Endodermal cell (in vitro differentiated cells): ENCODE measurements around the gene HSPA1B. TPM values are rescaled to one million over a fixed set of nuclear protein-coding genes. Genes with fewer than 3 reads are reported as not detected.

Source experiments
- DNase-seq: peaks from one replicate; pipeline ENCODE4 v3.0.0-alpha.2; 2017
- H3K27ac ChIP-seq: 2 replicates; pipeline ENCODE4 v1.5.1; 2013; ENCODE audit warnings: mild to moderate bottlenecking, low read depth, low read length, moderate library complexity
- H3K27me3 ChIP-seq: 2 replicates; pipeline ENCODE4 v1.6.1; 2013; ENCODE audit warnings: mild to moderate bottlenecking, low read length, moderate library complexity; ENCODE audit not compliant: insufficient read depth, control insufficient read depth, poor library complexity, severe bottlenecking
- H3K36me3 ChIP-seq: 2 replicates; pipeline ENCODE4 v1.7.0; 2013; ENCODE audit warnings: mild to moderate bottlenecking, low read length, moderate library complexity; ENCODE audit not compliant: control insufficient read depth, insufficient read depth
- H3K4me1 ChIP-seq: one replicate; pipeline ENCODE4 v1.7.0; 2013; ENCODE audit warnings: low read length; ENCODE audit not compliant: control insufficient read depth, insufficient read depth
- H3K4me3 ChIP-seq: 2 replicates; pipeline ENCODE4 v1.5.1; 2013; ENCODE audit warnings: mild to moderate bottlenecking, low read length, moderate library complexity
- H3K9ac ChIP-seq: 2 replicates; pipeline ENCODE4 v1.6.1; 2013; ENCODE audit warnings: mild to moderate bottlenecking, low read length, moderate library complexity; ENCODE audit not compliant: poor library complexity, severe bottlenecking; ENCODE audit errors: extremely low read depth
- H3K9me3 ChIP-seq: 2 replicates; pipeline ENCODE4 v1.6.1; 2013; ENCODE audit warnings: mild to moderate bottlenecking, low read length, moderate library complexity; ENCODE audit not compliant: control insufficient read depth
- H3K27ac Mint-ChIP-seq: 2 replicates; pipeline ENCODE4 v1.8.0; 2020; ENCODE audit warnings: mixed read lengths
- H3K27me3 Mint-ChIP-seq: 2 replicates; pipeline ENCODE4 v1.8.0; 2021; ENCODE audit warnings: mild to moderate bottlenecking, mixed read lengths; ENCODE audit not compliant: insufficient read depth
- H3K36me3 Mint-ChIP-seq: 2 replicates; pipeline ENCODE4 v1.8.0; 2020; ENCODE audit warnings: low read depth, mixed read lengths
- H3K4me1 Mint-ChIP-seq: 2 replicates; pipeline ENCODE4 v1.8.0; 2020; ENCODE audit warnings: mixed read lengths
- H3K4me3 Mint-ChIP-seq: 2 replicates; pipeline ENCODE4 v1.8.0; 2020; ENCODE audit warnings: mild to moderate bottlenecking, moderate library complexity, mixed read lengths
- H3K9me3 Mint-ChIP-seq: 2 replicates; pipeline ENCODE4 v1.8.0; 2020; ENCODE audit warnings: mild to moderate bottlenecking, mixed read lengths
- CTCF ChIP-seq: fragments of 200-600 bp; sonication (generic); conservative IDR thresholded peaks from 2 replicates; pipeline ENCODE4 v1.5.0; 2021; ENCODE audit warnings: antibody characterized with exemption, mild to moderate bottlenecking
- WGBS, 2 experiments: methylation state at CpG; one replicate each; pipeline versions ENCODE4 v1.1.5 to v1.1.7; 2013; ENCODE audit warnings: missing lambda C conversion rate in 2 of 2, mixed read lengths in 1 of 2; ENCODE audit not compliant: insufficient coverage in 1 of 2, insufficient read length in 1 of 2; 5-methylcytosine and 5-hydroxymethylcytosine counted together
- total RNA-seq, 2 donors: library from RNA; stranded (reverse); fragmentation: NEBNext Ultra II Directional in 1 of 2; extraction: Animal tissue kit (Norgen Biotek cat#: 25700) in 1 of 2; gene quantifications; 2 replicates in 1 of 2; 3 replicates in 1 of 2; pipeline ENCODE4 v1.2.1, GENCODE V29; 2021

The HSPA1B gene
- total RNA-seq, 2 donors from 2014 or later, result 61.8 to 83.9 TPM

DNA sequence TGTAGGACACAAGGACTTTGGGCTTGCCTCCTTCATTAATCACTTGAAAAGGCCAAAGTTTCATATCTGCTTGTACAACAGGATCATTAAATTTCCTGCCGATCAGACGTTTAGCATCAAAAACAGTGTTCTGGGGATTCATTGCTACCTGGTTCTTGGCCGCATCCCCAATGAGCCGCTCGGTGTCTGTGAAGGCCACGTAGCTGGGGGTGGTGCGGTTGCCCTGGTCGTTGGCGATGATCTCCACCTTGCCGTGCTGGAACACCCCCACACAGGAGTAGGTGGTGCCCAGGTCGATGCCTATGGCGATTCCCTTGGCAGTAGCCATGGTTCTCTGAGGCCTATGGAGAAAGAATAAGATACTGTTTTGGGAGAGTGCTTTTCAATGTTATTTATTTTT lies 15.9 kb upstream of the HSPA1B start:
- no peaks in the 10 kb centered on the region for H3K36me3 Mint-ChIP-seq
- no peak for DNase-seq
- no peak overlapping the region for H3K4me3 Mint-ChIP-seq
- peaks cover 8% of the 10 kb centered on the region for H3K4me1 Mint-ChIP-seq
- H3K4me1 ChIP-seq, result no peaks in the 10 kb centered on the region
- H3K36me3 ChIP-seq, result no peaks in the 10 kb centered on the region
- H3K4me3 ChIP-seq, result no peak overlapping the region
- 92 to 95% methylated on average over 10 to 12 of the region's 12 CpGs for WGBS, 2 experiments
- no peaks in the 10 kb centered on the region for H3K27me3 Mint-ChIP-seq
- no peaks in the 10 kb centered on the region for H3K27me3 ChIP-seq
- no peak overlapping the region for H3K27ac Mint-ChIP-seq
- H3K9me3 Mint-ChIP-seq, result peaks cover 3% of the 10 kb centered on the region
- no peak for TF ChIP-seq CTCF
- no peak overlapping the region for H3K9ac ChIP-seq
- H3K27ac ChIP-seq, result no peak overlapping the region
- H3K9me3 ChIP-seq, result no peaks in the 10 kb centered on the region

DNA sequence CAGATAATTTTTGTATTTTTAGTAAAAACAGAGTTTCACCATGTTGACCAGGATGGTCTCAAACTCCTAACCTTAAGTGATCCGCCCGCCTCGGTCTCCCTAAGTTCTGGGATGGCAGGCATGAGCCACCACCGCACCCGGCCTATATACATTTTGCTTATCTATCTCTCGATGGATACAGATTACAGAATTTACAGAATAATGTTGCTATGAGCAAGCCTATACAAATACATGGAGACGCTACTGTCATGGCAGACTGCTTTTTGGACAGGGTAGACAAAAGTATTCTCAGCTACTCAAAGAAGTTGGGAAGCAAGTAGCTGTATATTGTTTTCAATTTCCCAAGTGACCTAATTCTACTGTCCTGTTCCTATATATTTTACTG lies 14.1 kb upstream of the HSPA1B start:
- Mint-ChIP-seq H3K4me1 (peaks cover 17% of the 10 kb centered on the region), H3K27me3 (peaks cover 3% of the 10 kb centered on the region), H3K9me3 (peaks cover 13% of the 10 kb centered on the region), H3K36me3 (peaks cover 3% of the 10 kb centered on the region), H3K4me3 (peak overlapping the region; percentile 79), H3K27ac (peak overlapping the region; percentile 91)
- 96 to 100% methylated on average over 7 of the region's 7 CpGs for WGBS, 2 experiments
- no peaks in the 10 kb centered on the region for H3K36me3 ChIP-seq
- no peak overlapping the region for H3K9ac ChIP-seq
- H3K4me1 ChIP-seq, result no peaks in the 10 kb centered on the region
- DNase-seq, result no peak
- H3K4me3 ChIP-seq, result peak overlapping the region; percentile 53
- H3K9me3 ChIP-seq, result no peaks in the 10 kb centered on the region
- no peaks in the 10 kb centered on the region for H3K27me3 ChIP-seq
- TF ChIP-seq CTCF, result no peak
- no peak overlapping the region for H3K27ac ChIP-seq

- WGBS, 2 experiments, result 0 to 1% methylated on average over 2 to 13 of the region's 13 CpGs
Observed at GRCh38 chr6:31814677-31815024, 12.9 kb upstream of the HSPA1B start.

More at GRCh38 chr6:31814677-31815024, 12.9 kb upstream of the HSPA1B start:
- peaks cover 3% of the 10 kb centered on the region for H3K36me3 Mint-ChIP-seq
- H3K4me1 Mint-ChIP-seq, result peaks cover 20% of the 10 kb centered on the region
- Histone ChIP-seq H3K4me1 (no peaks in the 10 kb centered on the region), H3K4me3 (peak overlapping the region; percentile 84), H3K27ac (peak overlapping the region; percentile 98), H3K9me3 (no peaks in the 10 kb centered on the region), H3K27me3 (no peaks in the 10 kb centered on the region), H3K36me3 (no peaks in the 10 kb centered on the region), H3K9ac (peak overlapping the region; percentile 96)
- peak overlapping the region; percentile 79 for H3K4me3 Mint-ChIP-seq
- no peak for TF ChIP-seq CTCF
- H3K9me3 Mint-ChIP-seq, result peaks cover 13% of the 10 kb centered on the region
- DNase-seq, result peak; percentile 98
- peak overlapping the region; percentile 100 for H3K27ac Mint-ChIP-seq
- H3K27me3 Mint-ChIP-seq, result peaks cover 3% of the 10 kb centered on the region
